DMS153 (cell line): Measurements from ENCODE around the gene SULT2B1.

Experiments
- DNase-seq: peaks from one replicate; lab custom pipeline; 2025; lab: John Stamatoyannopoulos, UW

The SULT2B1 gene

GRCh38 chr19:48600679-48601417 lies 48.9 kb downstream of the SULT2B1 start:
- DNase-seq, result no peak

GRCh38 chr19:48603001-48603400 lies 51.0 kb downstream of the SULT2B1 start:
- DNase-seq, result no peak

GRCh38 chr19:48603449-48603848 lies 51.5 kb downstream of the SULT2B1 start:
- no peak for DNase-seq

- no peak for DNase-seq
Observed at GRCh38 chr19:48603850-48604249, 51.9 kb downstream of the SULT2B1 start.

- no peak for DNase-seq
Observed at GRCh38 chr19:48606463-48607358, 54.7 kb downstream of the SULT2B1 start, which contains the start of gene SPACA4. Gene SPACA4 (plus strand): TSS chr19:48606742. CDS start chr19:48606979, 237 bp downstream.

- DNase-seq, result no peak
Observed at GRCh38 chr19:48607359-48607755, 55.4 kb downstream of the SULT2B1 start.

GRCh38 chr19:48608798-48609263 lies 56.9 kb downstream of the SULT2B1 start:
- no peak for DNase-seq

GRCh38 chr19:48609571-48610108 lies 57.7 kb downstream of the SULT2B1 start:
- DNase-seq, result no peak

- DNase-seq, result no peak
Observed at GRCh38 chr19:48611872-48612271, 59.9 kb downstream of the SULT2B1 start.

GRCh38 chr19:48613024-48613851 lies 61.3 kb downstream of the SULT2B1 start:
- no peak for DNase-seq

GRCh38 chr19:48613852-48614435 lies 62.0 kb downstream of the SULT2B1 start:
- no peak for DNase-seq

GRCh38 chr19:48614436-48615230 lies 62.7 kb downstream of the SULT2B1 start, which contains the start of gene FAM83E:
Gene FAM83E (minus strand): TSS chr19:48615076. CDS start chr19:48613372, 1,704 bp downstream.
- DNase-seq, result peak; percentile 94

- no peak for DNase-seq
Observed at GRCh38 chr19:48615231-48616040, 63.5 kb downstream of the SULT2B1 start.

GRCh38 chr19:48616041-48616436 lies 64.1 kb downstream of the SULT2B1 start:
- no peak for DNase-seq

- no peak for DNase-seq
Observed at GRCh38 chr19:48616491-48617056, 64.6 kb downstream of the SULT2B1 start.

- DNase-seq, result no peak
Observed at GRCh38 chr19:48617146-48617937, 65.4 kb downstream of the SULT2B1 start.

GRCh38 chr19:48618278-48618915 lies 66.4 kb downstream of the SULT2B1 start:
- DNase-seq, result no peak
